HS-27A (cell line): ENCODE data around the gene HOXB2.

Experiments
- DNase-seq: peaks from one replicate; pipeline ENCODE4 v3.0.0-alpha.2; 2012; ENCODE audit warnings: low read depth, missing footprints

HOXB2 gene

GRCh38 chr17:48545022-48545375, at the start of gene HOXB2:
Gene HOXB2, minus strand, starts transcription at chr17:48545109. Its CDS starts 198 bp downstream, at chr17:48544911.
- no peak for DNase-seq

- no peak for DNase-seq
Observed at GRCh38 chr17:48593840-48594537, 49.1 kb upstream of the HOXB2 start.

DNA sequence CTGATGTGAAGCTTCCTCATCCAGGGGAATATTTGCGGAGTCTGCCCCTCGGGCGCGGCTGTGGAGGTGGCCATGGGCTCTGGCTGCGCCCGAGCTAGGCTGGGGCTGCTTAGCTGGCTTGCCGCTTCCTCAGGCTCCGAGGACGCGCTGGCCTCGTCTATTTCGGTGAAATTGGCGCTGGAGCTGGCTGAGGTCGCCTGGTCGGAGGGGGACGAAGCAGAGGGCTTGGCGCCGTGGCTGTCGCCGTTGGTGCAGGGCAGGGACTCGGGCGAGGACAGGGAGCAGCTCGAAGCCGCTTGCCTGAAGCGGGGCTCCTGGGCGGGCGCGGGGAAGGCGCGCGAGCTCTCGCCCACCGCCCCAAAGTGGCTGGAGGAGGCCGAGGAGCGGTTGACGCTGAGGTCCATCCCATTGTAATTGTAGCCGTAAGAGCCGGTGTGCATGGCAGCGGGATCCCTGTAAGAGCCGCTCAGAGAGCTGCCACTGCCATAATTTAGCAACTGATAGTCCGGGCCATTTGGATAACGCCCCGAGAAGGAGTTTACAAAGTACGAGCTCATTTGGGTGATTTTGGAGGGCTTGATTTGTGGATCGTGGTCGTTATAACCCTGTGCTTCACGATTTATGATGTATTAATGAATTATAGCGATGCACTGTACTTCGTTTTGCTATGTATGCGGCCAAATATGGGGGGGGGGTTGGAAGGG, 48.4 kb upstream of the HOXB2 start, which contains the start of gene HOXB5:
Gene HOXB5 (minus strand): TSS at position 654 of the 704 bp plus-strand sequence. CDS start 97 bp downstream, at position 557.
- no peak for DNase-seq

GRCh38 chr17:48592577-48592976, 47.7 kb upstream of the HOXB2 start:
- no peak for DNase-seq

GRCh38 chr17:48592057-48592514, 47.2 kb upstream of the HOXB2 start:
- no peak for DNase-seq

DNA sequence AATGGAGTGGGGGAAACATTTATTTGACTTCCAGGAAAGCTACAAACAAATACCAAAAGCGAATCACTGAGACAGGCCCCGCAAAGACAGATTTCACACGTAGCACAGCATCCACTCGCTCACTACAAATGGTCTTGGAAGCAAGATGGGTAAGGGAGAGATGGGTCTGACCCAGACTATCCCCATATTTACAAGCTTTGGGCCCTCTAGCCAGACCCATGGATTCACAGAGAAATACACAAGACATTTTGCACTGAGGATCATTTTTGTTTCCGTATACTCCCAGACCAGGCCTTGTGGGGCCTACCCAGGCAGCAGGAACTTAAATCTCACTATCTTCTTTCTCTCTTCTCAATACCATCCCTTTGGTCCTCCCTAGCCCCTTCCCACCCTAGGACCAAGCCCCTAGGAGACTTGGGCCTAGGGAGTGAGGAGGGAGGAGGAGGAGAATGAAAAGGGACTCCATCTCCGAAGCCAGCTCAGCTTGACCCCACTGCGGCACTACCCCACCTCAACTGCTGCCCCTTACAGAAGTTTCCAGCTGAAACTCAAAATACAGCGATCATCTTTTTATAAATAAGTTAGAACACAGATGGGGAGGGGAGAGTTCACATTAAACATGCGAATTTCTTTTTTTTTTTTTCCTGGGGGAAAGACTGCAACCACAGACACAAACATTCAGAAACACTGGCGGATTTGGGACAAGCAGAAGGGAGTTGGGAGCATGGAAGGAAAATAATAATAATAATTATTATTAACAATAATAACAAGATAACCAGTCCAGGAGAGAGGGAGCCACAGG, 46.5 kb upstream of the HOXB2 start:
- DNase-seq = no peak

GRCh38 chr17:48590607-48591161, 45.8 kb upstream of the HOXB2 start:
- DNase-seq = no peak

GRCh38 chr17:48589831-48590606, 45.1 kb upstream of the HOXB2 start, which contains the start of gene HOXB3:
Gene HOXB3, minus strand, starts transcription at chr17:48590241. Its CDS starts 37,767 bp downstream, at chr17:48552474.
- no peak for DNase-seq

DNA sequence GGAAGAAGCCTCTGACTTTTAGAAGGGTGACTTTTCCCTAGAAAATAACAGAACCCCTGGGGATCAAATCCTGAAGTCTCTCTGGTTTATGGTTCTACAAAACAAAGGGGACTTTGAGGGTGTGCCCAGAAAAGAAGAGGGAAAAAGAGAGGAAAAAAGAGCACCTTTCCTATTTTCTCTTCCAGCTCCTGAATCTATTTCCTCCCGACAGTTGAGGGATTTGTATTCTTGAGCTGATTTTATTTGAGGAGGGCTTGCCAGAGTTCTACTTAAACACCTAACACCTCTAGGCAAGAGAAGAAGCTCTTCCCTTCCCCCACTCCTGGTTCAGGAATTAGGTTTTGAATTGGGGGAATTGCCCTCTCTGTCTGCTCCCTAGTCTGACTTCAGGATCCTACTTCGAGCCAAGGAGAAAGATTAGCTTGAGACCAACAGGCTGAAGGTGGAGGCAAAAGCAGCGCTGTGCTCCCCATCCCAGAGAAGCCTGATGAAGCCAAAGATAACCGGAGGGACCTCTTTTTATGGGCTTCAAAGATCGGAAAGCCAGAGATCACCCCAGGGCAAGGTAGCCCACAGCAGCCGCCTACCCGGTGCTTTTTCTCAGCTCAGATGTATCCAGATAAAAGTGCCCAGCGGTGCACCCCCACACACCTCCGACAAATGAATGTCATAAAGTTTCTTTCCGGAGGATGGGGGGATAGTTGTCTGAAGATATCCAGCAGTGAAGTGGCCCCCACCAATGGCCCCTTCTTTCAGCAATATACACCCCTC, 44.3 kb upstream of the HOXB2 start:
- no peak for DNase-seq

- DNase-seq = no peak
Observed at GRCh38 chr17:48588528-48588927, 43.6 kb upstream of the HOXB2 start.

DNA sequence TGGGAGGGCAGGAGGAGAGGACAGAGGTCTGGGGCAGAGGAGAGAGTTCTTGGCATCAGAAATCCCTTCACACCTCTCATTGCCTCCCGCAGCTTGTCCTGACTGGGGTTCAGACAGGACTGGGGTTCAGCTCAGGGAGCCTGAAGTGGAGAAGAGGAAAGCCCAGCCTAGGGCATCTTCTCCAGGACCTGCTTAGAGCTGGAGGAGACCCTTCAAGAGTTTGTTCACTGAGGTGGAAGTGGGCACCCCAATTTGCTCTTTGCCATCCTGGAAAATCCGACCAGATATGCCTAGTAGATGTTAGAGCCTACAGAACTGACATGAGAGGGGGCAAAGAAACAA, 43.1 kb upstream of the HOXB2 start:
- DNase-seq = no peak

GRCh38 chr17:48587276-48588073, 42.6 kb upstream of the HOXB2 start:
- no peak for DNase-seq

- DNase-seq = no peak
Observed at GRCh38 chr17:48586355-48587258, 41.7 kb upstream of the HOXB2 start.

- no peak for DNase-seq
Observed at GRCh38 chr17:48584223-48584741, 39.4 kb upstream of the HOXB2 start.

- DNase-seq = no peak
Observed at GRCh38 chr17:48583708-48584222, 38.9 kb upstream of the HOXB2 start.

GRCh38 chr17:48582750-48583069, 37.8 kb upstream of the HOXB2 start:
- no peak for DNase-seq

DNA sequence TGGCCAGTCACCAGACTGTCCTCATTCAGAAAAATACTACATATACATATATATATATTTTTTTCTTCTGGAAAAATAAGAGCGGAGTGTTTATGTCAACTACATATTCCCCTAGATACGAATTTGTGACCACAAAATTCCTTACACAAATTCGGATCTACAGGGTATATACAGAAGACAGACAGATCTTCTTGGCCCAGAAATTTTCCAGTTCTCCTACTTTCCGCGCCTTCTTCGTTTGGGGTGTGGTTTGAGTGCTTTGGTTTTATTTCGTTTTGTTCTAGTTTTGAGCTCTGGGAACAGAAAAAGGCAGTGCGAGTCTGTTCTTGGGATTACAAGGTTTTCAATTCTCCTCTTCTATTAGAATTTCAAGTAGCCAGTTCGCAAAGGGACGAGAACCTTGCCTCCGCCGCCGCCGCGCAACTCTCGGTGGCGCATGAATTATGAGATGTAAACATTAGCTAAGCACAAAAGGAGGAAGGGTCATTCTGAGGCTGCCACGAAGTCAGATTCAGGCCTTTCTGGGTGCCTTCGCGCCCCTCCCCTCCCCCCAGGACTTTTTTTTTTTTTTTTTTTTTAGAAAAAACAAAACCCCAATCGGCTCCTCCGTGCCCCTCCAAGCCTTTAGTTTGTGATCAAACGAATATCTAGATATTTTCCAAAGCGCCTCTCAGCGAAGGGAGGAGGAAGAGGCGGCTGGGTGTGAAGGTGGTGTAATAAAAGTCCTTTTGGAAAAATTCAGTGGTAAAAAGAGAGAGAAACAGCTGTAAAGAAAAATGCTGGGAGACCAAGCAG, 35.0 kb upstream of the HOXB2 start:
- no peak for DNase-seq

- no peak for DNase-seq
Observed at GRCh38 chr17:48579471-48579759, 34.5 kb upstream of the HOXB2 start.
